LoVo (cell line): Measurements from ENCODE around the gene CD300H.
A peak's percentile ranks its signal among the peaks of the same experiment; 100 is the strongest.
"Not testable (repeated sequence)": the region's sequence is repeated elsewhere in the genome, so short reads cannot be mapped to it uniquely, and the experiment has no call there.

Source experiments
- DNase-seq: peaks from one replicate; pipeline ENCODE4 v3.0.0-alpha.2; 2016; ENCODE audit warnings: low spot score

Gene CD300H

DNA sequence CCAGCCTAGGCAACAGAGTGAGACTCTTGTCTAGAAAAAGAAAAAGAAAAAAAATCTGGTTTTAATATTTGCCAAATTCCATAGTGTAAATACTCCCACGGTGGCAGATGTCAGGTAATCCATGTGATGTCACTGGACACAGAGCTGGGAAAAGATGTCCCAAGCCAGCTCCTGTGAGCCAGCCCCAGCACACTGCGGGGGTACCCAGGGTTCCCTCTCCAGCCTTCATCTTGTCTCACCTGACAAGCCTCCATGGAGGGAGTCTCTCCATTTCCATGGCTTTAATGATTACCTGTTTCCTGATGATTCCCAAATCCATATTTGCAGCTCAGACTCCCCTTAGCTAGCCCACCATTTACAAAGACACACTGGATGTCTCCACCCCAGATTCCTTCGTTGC is 40.6 kb downstream of the CD300H start:
- DNase-seq = no peak

GRCh38 chr17:74525781-74526288 is 41.5 kb downstream of the CD300H start:
- no peak for DNase-seq

GRCh38 chr17:74525465-74525725 is 41.9 kb downstream of the CD300H start:
- DNase-seq = no peak

- DNase-seq = no peak
These were observed 42.5 kb downstream of the CD300H start for GRCh38 chr17:74524653-74525464.

DNA sequence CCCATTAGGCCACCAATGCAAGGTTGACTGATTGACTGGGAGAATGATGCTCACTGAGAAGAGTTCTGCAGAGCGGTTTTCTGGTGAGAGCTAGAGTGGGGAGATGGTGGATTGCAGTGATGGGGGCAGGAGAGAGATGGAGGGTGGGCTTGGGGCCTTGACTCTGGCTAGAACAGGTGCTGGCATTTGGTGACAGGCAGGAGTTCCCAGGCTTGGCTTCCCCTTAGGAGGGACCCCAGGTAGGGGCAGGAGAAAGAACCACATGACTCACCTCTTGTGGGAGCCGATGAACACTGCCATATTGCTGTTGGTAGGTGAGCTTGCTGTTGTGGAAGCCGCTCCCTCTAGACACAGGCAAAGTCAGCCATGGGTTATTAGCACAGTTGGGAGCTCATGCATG is 44.0 kb downstream of the CD300H start:
- DNase-seq = no peak

DNA sequence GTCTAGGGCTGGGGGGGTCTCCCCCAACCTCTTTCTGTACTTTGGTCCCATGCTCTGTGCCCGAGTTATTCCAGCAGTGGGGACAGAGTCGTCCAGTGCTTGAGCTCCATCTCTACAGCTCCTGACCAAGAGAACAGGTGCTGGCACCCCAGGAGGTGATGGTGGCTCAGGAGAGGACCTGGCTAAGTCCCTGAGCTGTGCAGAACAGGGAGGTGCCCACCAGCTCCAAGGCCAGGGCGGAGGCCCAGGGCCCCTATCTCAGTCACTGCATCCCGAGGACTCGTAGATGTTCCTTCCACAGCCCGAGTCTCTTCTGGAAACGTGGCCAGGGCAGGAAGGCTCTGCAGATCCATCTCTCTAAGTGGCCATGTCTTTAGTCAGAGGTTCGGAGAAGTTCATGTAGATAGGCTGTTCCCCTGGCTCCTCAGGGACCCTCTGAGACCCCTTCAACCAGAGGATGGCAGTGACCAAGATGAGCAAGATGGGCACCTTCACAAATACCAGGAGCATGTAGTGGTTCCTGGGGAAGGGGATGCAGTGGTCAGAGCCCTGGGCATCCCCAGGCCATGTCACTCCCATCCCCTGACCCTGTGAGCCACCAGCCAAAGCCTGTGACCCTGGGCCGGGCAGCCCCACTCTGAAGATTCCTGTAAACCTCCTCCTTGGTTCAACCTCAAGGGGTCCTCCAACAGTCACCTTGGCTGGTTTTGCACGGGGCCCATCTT is 44.8 kb downstream of the CD300H start:
- no peak for DNase-seq

GRCh38 chr17:74521701-74522201 is 45.6 kb downstream of the CD300H start:
- DNase-seq = no peak

DNA sequence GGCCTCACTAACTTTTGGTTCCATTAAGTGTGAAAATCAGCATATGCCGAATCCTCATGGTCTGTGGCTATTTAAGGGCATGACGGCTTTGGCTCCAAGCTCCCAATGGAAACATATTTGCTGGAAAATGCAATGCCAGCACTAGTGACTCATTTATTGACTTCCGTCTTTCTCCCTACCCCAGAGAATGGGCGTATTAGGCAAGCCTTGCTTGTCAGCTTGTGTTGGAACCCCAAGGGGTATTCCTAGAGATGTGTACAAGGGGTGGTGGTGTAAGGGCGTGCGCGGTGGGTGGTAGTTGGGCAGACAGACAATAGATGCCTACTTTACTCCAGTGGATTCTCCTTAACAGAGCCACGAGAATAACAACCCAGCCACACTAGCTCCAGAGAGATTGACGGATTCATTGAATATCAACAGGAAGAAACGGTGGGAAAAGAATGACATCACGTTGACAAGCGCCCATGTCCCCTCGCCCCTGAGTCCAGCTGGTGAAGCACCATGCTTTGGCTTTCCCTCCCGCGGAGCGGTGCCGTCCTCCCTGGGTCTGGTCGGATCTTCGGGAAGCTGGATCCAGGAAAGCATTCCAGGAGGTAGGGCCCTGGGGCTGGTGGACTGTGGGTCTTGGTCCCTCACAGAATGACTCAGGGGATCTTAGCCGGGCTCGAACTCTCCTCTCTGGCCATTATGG is 46.4 kb downstream of the CD300H start:
- peak; percentile 23 for DNase-seq

DNA sequence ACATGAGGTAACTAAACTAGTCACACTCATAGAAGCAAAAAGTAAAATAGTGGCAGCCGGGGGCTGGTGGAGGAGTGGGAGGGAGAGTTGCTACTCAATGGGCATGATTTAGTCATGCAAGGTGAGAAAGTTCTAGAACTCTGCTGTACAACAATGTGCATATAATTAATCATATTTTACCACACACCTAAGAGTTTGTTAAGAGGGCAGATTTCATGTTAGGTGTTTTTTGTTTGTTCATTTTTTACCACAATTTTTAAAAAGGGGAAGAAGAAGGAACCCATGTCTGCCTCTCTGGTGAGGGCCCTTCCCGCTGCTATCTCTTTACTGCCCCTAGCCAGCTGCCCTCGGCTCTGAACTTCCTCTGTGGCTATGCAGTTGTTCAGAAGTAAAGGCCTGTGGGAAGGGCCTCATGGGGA is 47.3 kb downstream of the CD300H start:
- DNase-seq = no peak

DNA sequence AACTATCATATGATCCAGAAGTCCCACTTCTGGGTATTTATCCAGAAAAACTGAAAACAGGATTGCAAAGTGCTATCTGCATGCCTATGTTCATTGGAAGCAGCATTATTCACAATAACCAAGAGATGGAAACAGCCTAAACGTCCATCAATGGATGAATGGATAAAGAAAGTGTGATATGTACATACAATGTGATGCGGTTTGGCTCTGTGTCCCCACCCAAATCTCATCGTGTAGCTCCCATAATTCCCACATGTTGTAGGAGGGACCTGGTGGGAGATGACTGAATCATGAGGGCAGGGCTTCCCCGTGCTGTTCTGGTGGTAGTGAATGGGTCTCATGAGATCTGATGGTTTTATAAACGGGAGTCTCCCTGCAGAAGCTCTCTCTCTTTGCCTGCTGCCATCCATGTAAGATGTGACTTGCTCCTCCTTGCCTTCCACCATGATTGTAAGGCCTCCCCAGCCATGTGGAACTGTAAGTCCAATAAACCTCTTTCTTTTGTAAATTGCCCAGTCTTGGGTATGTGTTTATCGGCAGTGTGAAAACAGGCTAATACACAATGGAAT is 48.8 kb downstream of the CD300H start:
- DNase-seq = not testable (repeated sequence)

- no peak for DNase-seq
These were observed 50.6 kb downstream of the CD300H start for GRCh38 chr17:74516561-74517328.

DNA sequence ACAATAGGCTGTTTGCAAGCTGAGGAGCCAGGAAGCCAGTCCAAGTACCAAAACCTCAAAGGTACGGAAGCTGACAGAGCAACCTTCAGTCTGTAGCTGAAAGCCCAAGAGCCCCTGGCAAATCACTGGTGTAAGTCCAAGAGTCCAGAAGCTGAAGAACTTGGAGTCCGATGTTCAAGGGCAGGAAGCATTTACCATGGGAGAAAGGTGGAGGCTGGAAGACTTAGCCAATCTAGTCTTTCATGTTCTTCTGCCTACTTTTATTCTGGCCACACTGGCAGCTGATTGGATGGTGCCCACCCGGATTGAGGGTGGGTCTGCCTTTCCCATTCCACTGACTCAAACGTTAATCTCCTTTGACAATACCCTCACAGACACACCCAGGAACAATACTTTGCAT is 51.4 kb downstream of the CD300H start:
- no peak for DNase-seq

GRCh38 chr17:74514632-74515334 is 52.5 kb downstream of the CD300H start:
- no peak for DNase-seq

DNA sequence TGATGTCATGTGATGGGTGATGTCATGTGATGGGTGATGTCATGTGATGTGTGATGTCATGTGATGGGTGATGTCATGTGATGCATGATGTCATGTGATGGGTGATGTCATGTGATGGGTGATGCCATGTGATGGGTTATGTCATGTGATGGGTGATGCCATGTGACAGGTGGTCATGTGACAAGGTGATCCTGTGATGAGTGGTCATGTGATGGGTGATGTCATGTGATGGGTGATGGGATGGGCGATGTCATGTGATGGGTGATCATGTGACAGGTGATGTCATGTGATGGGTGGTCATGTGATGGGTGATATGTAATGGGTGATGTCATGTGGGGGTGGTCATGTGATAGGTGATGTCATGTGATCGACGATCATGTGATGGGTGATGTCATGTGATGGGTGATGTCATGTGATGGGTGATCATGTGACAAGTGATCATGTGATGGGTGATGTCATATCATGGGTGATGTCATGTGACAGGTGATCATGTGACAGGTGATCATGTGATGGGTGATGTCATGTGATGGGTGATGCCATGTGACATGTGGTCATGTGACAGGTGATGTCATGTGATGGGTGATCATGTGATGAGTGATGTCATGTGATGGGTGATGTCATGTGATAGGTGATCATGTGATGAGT is 53.2 kb downstream of the CD300H start:
- peak; percentile 7 for DNase-seq

DNA sequence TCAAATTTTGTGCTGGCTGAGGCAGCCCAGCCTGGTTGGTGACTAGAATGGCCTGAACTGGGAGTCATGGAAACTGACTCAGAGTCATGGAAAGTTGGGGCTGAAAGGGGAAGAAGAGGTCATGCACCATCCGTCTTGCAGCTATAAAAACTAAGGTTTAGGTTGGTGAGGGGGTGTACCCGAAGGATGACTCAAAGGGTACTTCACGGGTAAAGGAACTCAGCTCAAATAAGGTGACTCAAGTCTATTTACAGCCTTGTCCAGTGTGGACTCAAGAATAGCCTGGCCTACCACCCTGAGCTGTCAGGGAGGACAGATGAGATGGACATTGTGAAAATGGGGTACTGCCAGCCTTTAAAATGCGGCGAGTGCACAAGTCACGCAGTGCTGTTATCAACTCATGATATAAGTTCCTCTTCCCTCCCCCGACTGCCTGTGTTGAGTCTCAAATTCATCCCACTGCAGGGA is 54.7 kb downstream of the CD300H start:
- DNase-seq = no peak

GRCh38 chr17:74512036-74512435 is 55.3 kb downstream of the CD300H start:
- no peak for DNase-seq
